ENCODE measurements around the gene PHF12.

PHF12 gene

DNA sequence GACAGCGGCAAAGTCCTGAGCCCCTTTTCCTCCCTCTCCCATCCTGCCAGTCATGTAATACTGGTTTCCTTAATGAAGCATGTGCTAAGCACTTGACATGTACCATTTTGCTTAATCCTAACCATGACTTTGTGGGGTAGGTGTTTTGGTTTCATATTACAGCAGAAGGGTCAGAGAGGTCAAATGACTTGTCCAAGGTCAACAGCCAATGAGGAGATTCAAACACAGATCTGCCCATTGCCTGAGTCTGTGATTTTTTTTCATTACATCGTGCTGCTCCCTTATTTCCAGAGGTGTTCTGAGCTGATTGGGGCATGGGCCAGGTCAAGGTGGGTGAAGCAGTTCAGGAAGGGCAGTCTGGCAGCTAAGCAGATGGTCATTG lies 17.6 kb upstream of the PHF12 start:
- TF ChIP-seq, protein P1, sequence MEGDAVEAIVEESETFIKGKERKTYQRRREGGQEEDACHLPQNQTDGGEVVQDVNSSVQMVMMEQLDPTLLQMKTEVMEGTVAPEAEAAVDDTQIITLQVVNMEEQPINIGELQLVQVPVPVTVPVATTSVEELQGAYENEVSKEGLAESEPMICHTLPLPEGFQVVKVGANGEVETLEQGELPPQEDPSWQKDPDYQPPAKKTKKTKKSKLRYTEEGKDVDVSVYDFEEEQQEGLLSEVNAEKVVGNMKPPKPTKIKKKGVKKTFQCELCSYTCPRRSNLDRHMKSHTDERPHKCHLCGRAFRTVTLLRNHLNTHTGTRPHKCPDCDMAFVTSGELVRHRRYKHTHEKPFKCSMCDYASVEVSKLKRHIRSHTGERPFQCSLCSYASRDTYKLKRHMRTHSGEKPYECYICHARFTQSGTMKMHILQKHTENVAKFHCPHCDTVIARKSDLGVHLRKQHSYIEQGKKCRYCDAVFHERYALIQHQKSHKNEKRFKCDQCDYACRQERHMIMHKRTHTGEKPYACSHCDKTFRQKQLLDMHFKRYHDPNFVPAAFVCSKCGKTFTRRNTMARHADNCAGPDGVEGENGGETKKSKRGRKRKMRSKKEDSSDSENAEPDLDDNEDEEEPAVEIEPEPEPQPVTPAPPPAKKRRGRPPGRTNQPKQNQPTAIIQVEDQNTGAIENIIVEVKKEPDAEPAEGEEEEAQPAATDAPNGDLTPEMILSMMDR (IDR thresholded peaks at IDR 0.05; ENCODE audit: control insufficient read depth, extremely low read depth, insufficient read depth), result no peak
- DNase-seq (ENCODE audit: low read depth), result no peak
- H3K4me3 ChIP-seq (ENCODE audit: low read depth, low read length), result no peak overlapping the region

DNA sequence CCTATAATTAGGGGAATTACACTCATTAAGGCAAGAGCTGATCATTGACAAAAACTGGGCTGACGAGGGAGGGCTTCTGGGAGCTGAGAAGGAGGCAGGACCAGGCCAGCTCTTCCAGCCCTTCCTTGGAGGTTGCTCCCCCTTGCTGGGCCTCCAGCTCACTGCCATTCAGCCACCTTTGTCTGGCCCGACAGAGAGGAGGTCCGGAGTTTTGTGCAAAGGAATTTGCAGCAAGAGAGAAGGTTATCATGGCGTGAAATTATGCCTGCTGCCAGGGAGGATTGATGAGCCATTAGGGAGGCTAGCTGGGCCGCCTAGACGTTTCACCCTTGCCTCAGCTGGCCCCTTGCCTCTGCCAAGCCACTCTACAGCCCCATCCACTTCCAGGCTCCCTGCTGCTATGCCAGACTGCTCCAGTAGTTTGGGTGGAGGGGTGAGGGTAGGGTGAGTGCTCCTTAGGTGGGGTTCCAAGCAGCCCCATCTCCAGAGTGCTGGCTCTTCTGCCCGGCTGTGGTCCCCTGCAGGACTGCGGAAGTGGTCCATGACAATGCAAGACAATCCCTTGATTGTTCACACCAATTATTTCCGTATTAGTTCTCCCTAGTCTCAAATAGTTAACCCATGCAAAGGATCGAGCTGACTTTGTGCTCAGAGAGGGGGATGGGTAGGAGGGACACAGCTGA lies 17.1 kb upstream of the PHF12 start:
- no peak for DNase-seq (ENCODE audit: low read depth)
- TF ChIP-seq, protein P1 (IDR thresholded peaks at IDR 0.05; ENCODE audit: control insufficient read depth, extremely low read depth, insufficient read depth), result no peak
- H3K4me3 ChIP-seq (ENCODE audit: low read depth, low read length), result no peak overlapping the region

DNA sequence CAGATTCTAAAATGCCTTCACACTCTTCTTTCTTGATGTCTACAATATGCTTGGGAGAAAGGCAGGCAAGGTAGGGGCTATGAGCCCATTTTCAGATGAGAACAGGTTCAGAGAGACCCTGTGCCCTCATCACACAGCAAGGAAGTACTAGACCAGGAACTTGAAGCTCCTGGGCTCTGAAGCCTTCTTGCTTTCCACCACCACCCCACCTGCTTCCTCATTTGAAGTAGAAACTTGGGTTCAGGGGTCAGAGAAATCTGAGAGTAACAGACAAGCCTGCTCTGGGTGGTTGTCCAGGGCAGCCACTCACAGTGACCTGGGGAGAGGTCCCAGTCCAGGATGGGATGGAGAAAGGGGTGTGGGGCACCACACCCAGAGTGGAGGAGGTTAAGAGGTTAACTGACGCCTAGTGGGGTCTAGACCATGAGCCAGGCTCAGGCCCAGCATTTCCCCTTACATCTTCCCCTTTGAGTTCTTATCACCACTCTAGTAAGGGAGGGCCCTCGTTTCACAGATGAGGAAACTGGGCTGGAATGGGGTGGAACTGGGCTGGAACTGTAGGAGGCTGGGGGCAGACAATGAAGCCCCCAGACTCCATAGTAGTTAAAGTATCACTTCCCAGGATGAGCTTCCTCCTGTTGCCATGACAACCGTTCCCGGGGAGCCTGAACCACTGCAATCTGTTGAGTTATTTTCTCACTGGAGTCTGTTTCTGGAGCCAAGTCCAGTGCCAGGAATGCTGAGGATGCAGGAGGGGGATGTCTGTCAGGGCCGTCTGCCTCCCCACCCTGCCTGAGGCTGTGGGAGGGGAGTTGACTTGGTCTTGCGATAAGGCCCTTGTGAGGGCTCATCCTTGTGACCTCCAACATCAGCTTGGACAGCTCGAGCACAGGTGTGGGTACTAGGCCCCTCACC lies 16.2 kb upstream of the PHF12 start:
- H3K4me3 ChIP-seq (ENCODE audit: low read depth, low read length), result no peak overlapping the region
- TF ChIP-seq, protein P1 (IDR thresholded peaks at IDR 0.05; ENCODE audit: control insufficient read depth, extremely low read depth, insufficient read depth), result no peak
- DNase-seq (ENCODE audit: low read depth), result no peak

DNA sequence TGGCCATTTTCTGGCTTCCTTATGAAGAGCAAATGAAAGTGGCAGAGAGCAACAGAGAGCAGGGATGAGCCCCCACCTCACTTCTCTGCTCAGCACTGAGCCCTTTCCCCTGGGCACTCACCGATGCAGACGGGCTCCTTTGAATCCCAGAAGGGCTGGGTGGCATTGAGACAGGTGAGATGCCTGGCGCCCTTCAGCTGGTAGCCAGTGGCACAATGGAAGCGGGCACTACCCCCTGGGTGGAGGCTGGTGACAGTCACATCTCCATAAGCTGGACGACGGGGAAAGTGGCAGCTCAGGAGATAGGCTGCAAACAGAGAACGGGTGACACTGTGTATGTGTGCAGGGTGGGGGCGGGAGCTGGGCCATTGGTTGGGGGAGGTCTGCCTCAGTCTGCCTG lies 12.5 kb upstream of the PHF12 start:
- no peak for DNase-seq (ENCODE audit: low read depth)
- TF ChIP-seq, protein P1 (IDR thresholded peaks at IDR 0.05; ENCODE audit: control insufficient read depth, extremely low read depth, insufficient read depth), result no peak
- H3K4me3 ChIP-seq (ENCODE audit: low read depth, low read length), result no peak overlapping the region

DNA sequence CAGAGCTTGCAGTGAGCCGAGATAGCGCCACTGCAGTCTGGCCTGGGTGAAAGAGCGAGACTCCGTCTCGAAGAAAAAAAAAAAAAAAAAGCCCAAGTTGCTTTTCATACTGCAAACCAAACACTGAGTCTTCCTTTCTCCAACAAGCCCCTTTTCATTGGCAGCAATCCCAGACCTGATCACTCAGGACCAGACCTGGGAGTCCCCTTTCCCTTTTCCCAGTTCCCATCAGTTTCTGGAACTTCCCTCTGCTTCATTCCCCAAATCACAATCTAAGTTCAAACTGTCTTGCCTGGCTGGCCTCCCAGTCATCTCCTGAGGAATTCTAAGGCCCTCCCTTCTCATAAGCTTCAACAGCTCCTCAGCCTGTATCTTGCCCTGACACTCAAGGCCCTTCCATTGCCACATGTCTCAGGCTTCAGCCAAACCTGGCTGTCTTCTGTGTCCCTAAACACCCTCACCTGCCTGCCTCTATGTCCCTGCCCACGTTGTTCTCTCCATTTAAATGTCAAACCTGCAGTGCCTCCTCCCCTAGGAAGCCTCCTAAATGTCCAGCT lies 11.8 kb upstream of the PHF12 start:
- TF ChIP-seq, protein P1 (IDR thresholded peaks at IDR 0.05; ENCODE audit: control insufficient read depth, extremely low read depth, insufficient read depth), result no peak
- DNase-seq (ENCODE audit: low read depth), result no peak
- no peak overlapping the region for H3K4me3 ChIP-seq (ENCODE audit: low read depth, low read length)

DNA sequence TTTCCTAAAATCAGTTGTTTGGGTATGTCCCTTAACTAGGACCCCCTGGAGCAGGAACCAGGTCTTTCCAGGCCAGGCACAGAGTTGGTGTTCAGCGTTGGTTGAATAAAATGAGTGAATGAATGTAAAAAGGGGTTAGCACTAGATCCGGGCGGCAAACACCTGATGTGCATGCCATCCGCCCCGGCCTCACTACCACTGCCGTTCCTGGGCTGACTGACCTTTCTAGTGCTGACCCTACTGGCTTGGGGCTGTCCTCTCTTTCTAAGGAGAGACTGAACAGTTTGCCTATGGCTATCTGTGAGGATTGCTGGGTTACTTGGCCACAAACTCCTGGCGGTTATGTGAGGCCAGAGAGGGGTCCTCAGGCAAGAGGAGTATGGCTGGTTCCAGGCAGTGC lies 10.1 kb upstream of the PHF12 start:
- TF ChIP-seq, protein P1 (IDR thresholded peaks at IDR 0.05; ENCODE audit: control insufficient read depth, extremely low read depth, insufficient read depth), result no peak
- DNase-seq (ENCODE audit: low read depth), result no peak
- H3K4me3 ChIP-seq (ENCODE audit: low read depth, low read length), result no peak overlapping the region
